ENCODE measurements around the gene PDK2.

DNA sequence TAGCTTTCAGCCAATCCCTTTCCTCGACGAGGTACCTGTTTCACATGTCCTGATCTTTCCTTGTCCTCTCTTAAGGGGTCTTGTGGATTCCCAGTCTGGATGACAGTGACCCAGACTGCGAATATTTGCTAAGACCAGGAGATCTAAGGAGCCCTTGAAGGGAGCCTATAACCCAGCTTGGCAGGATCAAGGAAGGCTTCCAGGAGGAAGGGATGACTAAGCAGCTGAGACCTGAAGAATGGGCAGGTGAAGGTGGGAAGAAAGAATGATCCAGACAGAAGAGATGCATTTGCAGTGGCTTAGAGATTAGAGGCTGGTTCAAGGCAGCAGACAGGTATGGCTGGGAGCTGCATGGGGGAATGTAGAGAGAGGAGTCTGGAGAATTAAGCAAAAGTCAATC lies 1.9 kb upstream of the PDK2 start:
- TF ChIP-seq CTCF (IDR thresholded peaks at IDR 0.05) (no peak), EZH2 (IDR thresholded peaks at IDR 0.05) (no peak)

Data from neural progenitor cell (in vitro differentiated cells).